GM21528 (cell line): Measurements from ENCODE around the gene COL16A1.

Experiments used
- ATAC-seq: cut with Tn5 transposase; IDR thresholded peaks from one replicate; pipeline ENCODE4 v1.9.1; 2021; ENCODE audit warnings: mild to moderate bottlenecking, moderate library complexity; ENCODE audit not compliant: unreplicated experiment, low FRiP score

The COL16A1 gene

DNA sequence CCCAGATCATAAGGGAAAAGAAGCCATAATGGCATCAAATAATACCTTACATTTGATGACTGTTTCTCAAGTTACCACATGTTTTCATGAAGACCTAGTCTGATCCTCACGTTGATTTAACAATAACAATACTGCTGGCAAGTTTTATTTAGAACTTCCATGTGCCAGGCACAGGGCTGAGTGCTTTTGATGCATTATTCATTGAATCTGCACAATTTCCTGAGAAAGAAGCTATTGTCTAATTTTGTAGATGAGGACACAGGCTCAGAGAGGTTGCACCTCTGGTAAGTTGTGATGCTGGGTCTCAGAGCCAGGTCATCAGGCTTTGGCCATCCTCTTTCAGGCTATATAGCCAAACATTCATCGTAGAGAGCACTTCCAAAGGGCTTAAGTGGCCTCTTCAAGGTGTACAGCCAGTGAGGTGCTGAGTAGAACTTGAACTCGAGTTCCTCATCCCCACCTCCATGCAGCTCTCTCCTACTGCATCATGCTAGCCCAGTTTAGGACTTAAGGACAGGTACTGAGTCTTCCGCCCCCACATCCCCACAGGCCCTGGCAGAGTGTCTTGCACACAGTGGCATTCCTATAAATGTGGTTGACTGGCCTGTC lies 50.8 kb downstream of the COL16A1 start:
- no peak for ATAC-seq

DNA sequence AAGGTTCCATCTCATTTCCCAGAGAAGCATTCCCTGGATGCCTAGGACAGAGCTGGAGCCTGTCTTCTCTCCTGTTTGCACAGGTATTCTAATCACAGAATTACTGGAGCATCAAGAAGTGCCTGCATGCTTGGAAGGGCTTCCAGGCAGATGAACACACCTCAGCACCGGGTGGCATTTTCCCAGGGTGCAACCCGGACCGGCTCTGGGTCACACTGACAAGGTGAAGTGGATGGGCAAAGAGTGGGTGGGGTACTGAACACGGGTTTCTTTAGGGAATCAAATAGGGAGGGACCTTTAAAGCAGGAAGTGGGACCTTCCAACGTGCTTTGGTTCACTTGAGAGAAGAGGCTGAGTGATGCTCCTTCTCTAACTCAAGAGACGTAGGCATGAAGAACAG lies 52.1 kb downstream of the COL16A1 start:
- no peak for ATAC-seq

GRCh38 chr1:31651089-31651420 lies 52.8 kb downstream of the COL16A1 start:
- no peak for ATAC-seq

DNA sequence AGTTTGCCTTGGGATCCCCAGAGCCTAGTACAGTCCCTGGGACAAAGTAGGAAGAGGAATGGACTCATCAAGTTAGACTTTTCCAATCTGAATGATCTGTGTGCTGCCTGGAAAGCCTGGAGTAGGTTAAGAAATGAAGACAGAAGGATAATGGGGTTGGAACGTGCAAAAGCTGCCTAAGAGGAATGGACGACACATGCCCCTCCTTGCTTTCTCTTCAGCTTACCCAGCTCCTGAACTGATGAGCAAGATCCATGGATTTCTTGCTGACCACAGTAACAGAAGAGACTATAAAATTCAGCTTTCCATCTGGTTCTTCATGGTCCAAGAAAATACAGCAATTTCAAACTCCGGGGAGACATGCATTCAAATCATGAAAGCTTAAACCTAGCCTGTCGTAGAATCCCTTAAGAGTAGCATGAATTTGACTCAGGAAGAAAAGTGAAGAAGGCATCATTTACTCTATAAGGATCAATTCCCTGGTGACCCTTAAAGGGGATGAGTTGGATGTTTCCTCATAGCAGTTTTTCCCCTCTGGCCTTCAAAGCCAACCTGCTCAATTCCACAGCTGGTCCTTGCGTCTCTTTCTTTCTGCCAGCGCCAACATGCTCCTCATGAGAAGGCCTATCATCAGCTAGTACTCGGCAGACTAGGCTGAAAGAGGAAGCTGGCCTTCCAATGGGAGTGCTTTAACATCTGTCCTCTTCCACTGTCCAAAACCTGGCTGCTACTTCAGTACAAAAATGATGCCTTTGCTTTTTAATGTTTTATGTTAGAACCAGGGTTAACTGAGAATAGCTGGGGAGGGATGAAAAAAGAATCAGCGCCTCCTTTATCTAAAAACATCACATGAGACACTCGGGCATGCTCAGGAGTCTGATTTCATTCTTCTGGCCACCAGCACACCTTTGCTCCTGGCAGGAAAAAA lies 53.4 kb downstream of the COL16A1 start:
- no peak for ATAC-seq

DNA sequence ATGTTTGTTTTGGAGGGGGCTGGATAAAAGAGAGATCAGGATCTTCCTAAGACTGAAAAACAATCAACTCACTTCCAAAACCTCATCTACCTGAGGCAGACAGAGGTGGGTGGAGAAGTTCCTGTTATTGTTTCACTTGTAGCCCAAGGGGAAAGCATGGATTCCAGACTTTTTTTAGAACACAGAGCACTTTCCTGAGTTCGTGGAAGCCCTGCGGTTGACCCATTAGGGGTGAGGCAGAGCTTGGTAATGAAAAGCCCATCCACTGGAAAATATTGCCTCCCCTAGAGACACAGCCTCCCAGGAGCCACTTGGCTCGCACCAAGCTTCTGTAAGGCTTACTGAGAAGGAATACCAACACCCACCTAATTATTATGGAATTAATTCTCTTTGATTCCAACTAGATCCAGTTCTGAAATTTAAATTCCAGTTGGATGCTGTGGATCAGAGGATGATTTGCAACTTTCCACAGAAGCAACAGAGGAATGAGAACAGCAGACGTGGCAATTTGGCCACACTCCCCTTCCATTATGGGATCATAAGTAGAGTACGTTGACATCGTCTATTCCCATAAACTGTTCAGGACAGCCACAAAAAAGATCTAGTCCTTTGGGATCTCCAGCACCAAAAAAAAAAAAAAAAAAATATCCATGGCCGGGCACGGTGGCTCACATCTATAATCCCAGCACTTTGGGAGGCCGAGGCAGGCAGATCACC lies 55.0 kb downstream of the COL16A1 start:
- ATAC-seq = no peak

DNA sequence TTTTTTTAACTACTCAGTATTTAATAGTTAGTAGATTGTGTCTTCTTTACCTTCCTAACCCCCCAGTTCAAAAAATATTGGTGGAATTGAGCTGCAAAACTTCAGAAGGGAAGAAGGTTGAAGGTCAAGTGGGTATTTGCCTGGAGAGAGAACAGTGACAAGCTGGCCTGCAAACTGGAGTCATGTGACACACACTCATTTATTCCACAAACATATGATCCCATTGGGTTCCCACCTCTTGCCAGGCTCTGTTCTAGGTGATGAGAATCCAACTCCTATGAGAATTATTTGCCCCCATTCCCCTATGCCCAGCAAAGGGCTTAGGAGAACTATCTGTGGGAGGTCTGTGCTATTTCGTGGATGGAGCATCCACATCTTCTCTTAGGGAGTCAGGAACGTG lies 55.6 kb downstream of the COL16A1 start:
- no peak for ATAC-seq

- ATAC-seq = no peak
Observed at GRCh38 chr1:31647106-31647505, 56.7 kb downstream of the COL16A1 start.

GRCh38 chr1:31646259-31646960 lies 57.4 kb downstream of the COL16A1 start:
- ATAC-seq = no peak

DNA sequence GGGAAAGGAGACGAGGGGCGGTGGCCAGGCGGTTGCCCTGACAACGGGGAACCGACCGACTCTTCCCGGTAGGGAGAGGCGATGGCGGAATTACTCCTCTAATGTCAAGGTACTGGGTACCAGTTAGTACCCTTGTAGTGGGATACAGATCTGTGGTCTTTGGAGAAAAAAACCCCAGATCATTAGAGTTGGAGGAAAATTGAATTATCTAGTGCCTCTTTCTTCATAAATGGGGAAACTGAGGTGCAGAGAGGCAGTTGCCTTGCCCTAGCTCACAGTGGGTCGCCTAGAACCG lies 58.6 kb downstream of the COL16A1 start:
- no peak for ATAC-seq

DNA sequence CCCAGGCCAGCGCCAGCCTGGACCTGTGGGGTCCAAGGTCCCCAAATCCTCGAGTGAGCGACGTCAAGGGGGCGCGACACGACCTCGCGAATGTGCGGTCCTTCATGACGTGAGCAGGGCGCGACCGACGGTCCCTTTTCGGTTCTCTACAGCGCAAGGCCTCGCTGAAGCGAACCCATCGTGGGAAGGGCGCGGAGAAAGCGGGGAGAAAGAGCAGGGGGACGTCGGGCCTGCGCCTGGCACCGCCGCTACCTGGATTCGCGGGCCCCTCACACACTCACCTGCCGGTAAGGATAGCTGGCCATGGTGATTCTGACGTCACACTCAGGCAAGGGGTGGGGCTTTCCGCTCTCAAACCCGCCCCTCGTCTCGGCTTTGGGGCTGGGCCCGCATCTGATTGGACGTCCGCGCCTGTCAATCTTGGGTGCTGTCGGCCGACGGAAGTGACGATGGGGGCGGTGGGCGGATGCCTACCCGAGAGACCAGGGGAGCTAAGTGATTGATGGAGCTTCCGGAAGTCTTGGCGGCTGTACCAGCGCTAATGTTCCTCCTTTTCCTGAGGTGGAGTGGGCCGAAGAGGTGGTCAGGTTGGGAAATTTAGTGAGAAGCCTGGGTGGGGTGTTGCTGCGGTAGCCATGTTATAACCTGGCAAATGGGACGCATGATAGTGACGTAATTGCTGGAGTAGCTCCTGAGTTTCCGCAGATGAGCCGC lies 59.1 kb downstream of the COL16A1 start, which contains the start of gene PEF1:
Gene PEF1 (minus strand): TSS at position 317 of the 714 bp plus-strand sequence. CDS start 12 bp downstream, at position 305.
- ATAC-seq = peak; percentile 91

GRCh38 chr1:31643976-31644559 lies 59.7 kb downstream of the COL16A1 start:
- ATAC-seq = no peak

DNA sequence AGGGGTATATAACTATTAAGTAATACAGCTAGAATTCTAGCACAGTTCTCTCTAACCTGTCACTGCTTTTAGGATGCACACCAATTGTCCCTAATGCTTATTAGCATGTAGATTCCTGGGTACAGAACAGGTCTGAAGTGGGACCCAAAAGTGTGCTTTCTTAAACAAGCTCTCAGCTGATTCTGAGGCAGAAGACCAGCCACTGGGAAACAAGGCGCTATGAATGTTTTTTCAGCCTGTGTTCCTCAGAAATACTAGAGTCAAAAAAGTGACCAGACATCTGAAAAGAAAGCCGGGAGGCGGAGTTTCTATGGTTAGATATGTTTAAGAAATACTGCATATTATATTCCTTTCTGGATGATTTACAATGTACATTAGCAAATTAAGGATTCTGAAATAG lies 60.9 kb downstream of the COL16A1 start:
- no peak for ATAC-seq

DNA sequence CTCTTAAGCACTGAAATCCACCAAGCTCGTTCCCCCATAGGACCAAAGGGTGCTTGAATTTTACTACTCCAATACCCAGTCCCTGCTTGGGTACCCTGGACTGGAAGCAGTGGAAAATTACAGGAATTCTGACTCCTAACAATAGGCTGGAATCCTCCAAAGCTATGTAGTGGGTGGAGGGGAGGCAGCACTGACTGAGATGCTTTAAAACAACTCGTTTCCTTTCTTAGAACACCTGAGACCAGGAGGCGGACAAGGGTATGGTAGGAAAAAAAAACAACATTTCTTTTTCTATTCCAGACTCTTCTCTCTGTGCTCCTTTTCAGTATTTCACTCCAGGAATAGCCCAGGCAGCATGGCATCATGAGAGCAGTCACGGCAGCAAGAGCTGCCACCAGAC lies 61.5 kb downstream of the COL16A1 start:
- ATAC-seq = no peak

GRCh38 chr1:31640964-31641363 lies 62.9 kb downstream of the COL16A1 start:
- ATAC-seq = no peak

GRCh38 chr1:31640179-31640578 lies 63.6 kb downstream of the COL16A1 start:
- ATAC-seq = no peak

DNA sequence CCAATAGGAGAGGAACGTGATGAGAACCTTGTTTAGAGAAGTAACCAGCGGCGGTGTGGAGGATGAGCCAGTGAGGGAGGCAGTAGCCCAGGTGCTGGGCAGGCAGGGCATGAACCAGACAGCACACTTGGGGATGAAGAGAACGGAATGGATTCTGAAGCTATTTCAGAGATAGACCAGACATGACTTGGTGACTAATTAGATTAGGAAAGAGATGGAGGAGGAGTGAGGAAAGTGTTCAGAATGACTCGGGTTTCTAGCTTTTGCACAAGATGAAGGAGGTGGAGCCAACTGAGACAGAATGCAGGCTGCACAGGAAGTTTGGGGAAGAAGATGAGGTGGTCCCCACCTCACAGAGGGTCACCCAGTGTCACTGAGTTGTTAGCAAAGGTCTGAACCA lies 64.3 kb downstream of the COL16A1 start:
- ATAC-seq = no peak

- no peak for ATAC-seq
Observed at GRCh38 chr1:31637915-31638673, 65.7 kb downstream of the COL16A1 start.

GRCh38 chr1:31633117-31633516 lies 70.7 kb downstream of the COL16A1 start:
- no peak for ATAC-seq

DNA sequence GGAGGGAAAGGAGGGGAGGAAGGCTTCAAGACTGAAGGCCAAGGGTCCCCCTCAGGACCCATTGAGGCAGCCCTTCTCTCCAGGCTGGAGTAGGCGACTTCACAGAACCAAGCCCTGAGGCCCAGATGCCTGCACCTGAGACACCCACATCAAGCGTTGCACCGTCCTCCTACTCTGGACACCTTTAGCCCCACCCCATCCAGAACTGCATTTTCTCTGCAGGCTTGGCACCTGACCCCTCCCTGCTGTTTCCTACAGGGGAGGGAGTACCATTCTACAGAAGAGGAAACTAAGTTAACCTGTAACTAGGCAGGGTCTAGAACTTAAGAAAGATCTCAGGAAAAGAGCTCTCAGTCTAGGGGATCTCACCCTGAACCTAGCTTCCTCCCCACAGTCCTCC lies 71.2 kb downstream of the COL16A1 start:
- no peak for ATAC-seq
